Activated CD8-positive, alpha-beta T cell treated with anti-CD3 and anti-CD28 coated beads for 36 hours (primary cell): ENCODE data around the gene WDR62. TPM values are rescaled to one million over a fixed set of nuclear protein-coding genes. Genes with fewer than 3 reads are reported as not detected.
"Not testable (repeated sequence)": the region's sequence is repeated elsewhere in the genome, so short reads cannot be mapped to it uniquely, and the experiment has no call there.

Experiments
- ATAC-seq: fragments of 200-7000 bp; cut with Tn5 transposase; one replicate; pipeline ENCODE4 v1.10.0; 2021; ENCODE audit warnings: mild to moderate bottlenecking, moderate library complexity
- CTCF ChIA-PET: fragments of 350-600 bp; sonication (Branson Sonifier 250); formaldehyde crosslinking; loops from one replicate; lab custom pipeline; 2021; ENCODE audit warnings: antibody characterized with exemption; lab: Charles Lee
- POLR2A ChIA-PET: fragments of 350-600 bp; sonication (Branson Sonifier 250); formaldehyde crosslinking; loops from one replicate; lab custom pipeline; 2021; ENCODE audit warnings: antibody characterized with exemption; lab: Charles Lee
- DNase-seq: peaks from one replicate; pipeline ENCODE4 v3.0.0-alpha.2; 2020
- H3K27ac Mint-ChIP-seq: one replicate; pipeline ENCODE4 v1.8.0; 2021; ENCODE audit warnings: mild to moderate bottlenecking, mixed read lengths
- H3K27me3 Mint-ChIP-seq: one replicate; pipeline ENCODE4 v1.8.0; 2021; ENCODE audit warnings: mixed read lengths
- H3K36me3 Mint-ChIP-seq: one replicate; pipeline ENCODE4 v1.8.0; 2021; ENCODE audit warnings: low read depth, mixed read lengths
- H3K4me1 Mint-ChIP-seq: one replicate; pipeline ENCODE4 v1.8.0; 2021; ENCODE audit warnings: low read depth, mixed read lengths
- H3K4me3 Mint-ChIP-seq: one replicate; pipeline ENCODE4 v1.8.0; 2021; ENCODE audit warnings: mild to moderate bottlenecking, moderate library complexity, mixed read lengths
- H3K9me3 Mint-ChIP-seq: one replicate; pipeline ENCODE4 v1.8.0; 2021; ENCODE audit warnings: mixed read lengths
- intact Hi-C: fragments of 100-400 bp; cut with micrococcal nuclease; formaldehyde crosslinking; loops from one replicate; pipeline ENCODE4 v1.10.0; 2022
- total RNA-seq, 2 experiments: library from RNA; stranded (reverse); gene quantifications; one replicate each; pipeline ENCODE4 v1.2.3, GENCODE V29; 2021
- TF ChIP-seq, protein P1 (sequence below): fragments of 200-600 bp; IDR thresholded peaks from one replicate; pipeline ENCODE4 v1.8.0; 2022; ENCODE audit warnings: antibody characterized with exemption, mild to moderate bottlenecking

Gene WDR62
- total RNA-seq, 2 experiments from 2014 or later = 19.8 to 22.6 TPM

- no peak for DNase-seq
- Mint-ChIP-seq H3K36me3 (peaks cover 37% of the 10 kb centered on the region), H3K27ac (no peak overlapping the region), H3K4me3 (no peak overlapping the region), H3K9me3 (no peaks in the 10 kb centered on the region), H3K4me1 (no peaks in the 10 kb centered on the region), H3K27me3 (no peaks in the 10 kb centered on the region)
- no peak for ATAC-seq
- CTCF ChIA-PET = no interaction called here
- TF ChIP-seq, protein P1, sequence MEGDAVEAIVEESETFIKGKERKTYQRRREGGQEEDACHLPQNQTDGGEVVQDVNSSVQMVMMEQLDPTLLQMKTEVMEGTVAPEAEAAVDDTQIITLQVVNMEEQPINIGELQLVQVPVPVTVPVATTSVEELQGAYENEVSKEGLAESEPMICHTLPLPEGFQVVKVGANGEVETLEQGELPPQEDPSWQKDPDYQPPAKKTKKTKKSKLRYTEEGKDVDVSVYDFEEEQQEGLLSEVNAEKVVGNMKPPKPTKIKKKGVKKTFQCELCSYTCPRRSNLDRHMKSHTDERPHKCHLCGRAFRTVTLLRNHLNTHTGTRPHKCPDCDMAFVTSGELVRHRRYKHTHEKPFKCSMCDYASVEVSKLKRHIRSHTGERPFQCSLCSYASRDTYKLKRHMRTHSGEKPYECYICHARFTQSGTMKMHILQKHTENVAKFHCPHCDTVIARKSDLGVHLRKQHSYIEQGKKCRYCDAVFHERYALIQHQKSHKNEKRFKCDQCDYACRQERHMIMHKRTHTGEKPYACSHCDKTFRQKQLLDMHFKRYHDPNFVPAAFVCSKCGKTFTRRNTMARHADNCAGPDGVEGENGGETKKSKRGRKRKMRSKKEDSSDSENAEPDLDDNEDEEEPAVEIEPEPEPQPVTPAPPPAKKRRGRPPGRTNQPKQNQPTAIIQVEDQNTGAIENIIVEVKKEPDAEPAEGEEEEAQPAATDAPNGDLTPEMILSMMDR = no peak
- intact Hi-C loops = no loop called here
- POLR2A ChIA-PET = no interaction called here
These were observed 10.1 kb downstream of the WDR62 start for GRCh38 chr19:36064826-36065225.

- ChIA-PET CTCF (no interaction called here), POLR2A (interaction anchor here (0.6 to 1.0 kb wide), 2 partner anchors 11 to 16 kb away, joined by 3 read pairs; no protein-coding TSS in a partner anchor)
- DNase-seq = no peak
- intact Hi-C loops = no loop called here
- no peak overlapping the region for H3K4me3 Mint-ChIP-seq
- no peaks in the 10 kb centered on the region for H3K27me3 Mint-ChIP-seq
- no peak for ATAC-seq
- peaks cover 44% of the 10 kb centered on the region for H3K36me3 Mint-ChIP-seq
- TF ChIP-seq, protein P1 = no peak
- no peak overlapping the region for H3K27ac Mint-ChIP-seq
- no peaks in the 10 kb centered on the region for H3K4me1 Mint-ChIP-seq
- no peaks in the 10 kb centered on the region for H3K9me3 Mint-ChIP-seq
These were observed 13.0 kb downstream of the WDR62 start for GRCh38 chr19:36067681-36068080.

- H3K4me3 Mint-ChIP-seq, CTCF ChIA-PET, H3K4me1 Mint-ChIP-seq, H3K27ac Mint-ChIP-seq, H3K27me3 Mint-ChIP-seq, intact Hi-C loops, H3K9me3 Mint-ChIP-seq, ATAC-seq, POLR2A ChIA-PET, DNase-seq: not testable (repeated sequence)
- peaks cover 52% of the 10 kb centered on the region for H3K36me3 Mint-ChIP-seq
These were observed 14.3 kb downstream of the WDR62 start for GRCh38 chr19:36068810-36069499.

- CTCF ChIA-PET = no interaction called here
- H3K36me3 Mint-ChIP-seq = peaks cover 50% of the 10 kb centered on the region
- no peaks in the 10 kb centered on the region for H3K9me3 Mint-ChIP-seq
- no peaks in the 10 kb centered on the region for H3K27me3 Mint-ChIP-seq
- H3K4me1 Mint-ChIP-seq = no peaks in the 10 kb centered on the region
- POLR2A ChIA-PET = interaction anchor here (0.7 to 1.5 kb wide), 3 partner anchors 11 to 261 kb away, joined by 3 to 6 read pairs (median 6); partner anchors contain the start of gene WDR62
- no peak for ATAC-seq
- no peak overlapping the region for H3K4me3 Mint-ChIP-seq
- TF ChIP-seq, protein P1 = no peak
- no peak for DNase-seq
- no peak overlapping the region for H3K27ac Mint-ChIP-seq
- intact Hi-C loops = no loop called here
These were observed 17.4 kb downstream of the WDR62 start for GRCh38 chr19:36072081-36072480.

GRCh38 chr19:36073121-36073876 is 18.6 kb downstream of the WDR62 start:
- Mint-ChIP-seq H3K9me3 (no peaks in the 10 kb centered on the region), H3K27ac (no peak overlapping the region), H3K4me3 (no peak overlapping the region), H3K36me3 (peaks cover 45% of the 10 kb centered on the region), H3K4me1 (no peaks in the 10 kb centered on the region), H3K27me3 (no peaks in the 10 kb centered on the region)
- intact Hi-C loops = no loop called here
- ATAC-seq (no peak), DNase-seq (no peak)
- POLR2A ChIA-PET = interaction anchor here (1.0 to 1.5 kb wide), 3 partner anchors 12 to 24 kb away, joined by 3 to 6 read pairs (median 6); partner anchors contain the start of gene WDR62
- TF ChIP-seq, protein P1 = no peak
- CTCF ChIA-PET = no interaction called here
